ENCODE results near the gene ACSF2. TPM values are rescaled to one million over a fixed set of nuclear protein-coding genes. Genes with fewer than 3 reads are reported as not detected.

The ACSF2 gene
- total RNA-seq, 1 donor from 2014 or later: 22.5 TPM

- intact Hi-C loops (cut with micrococcal nuclease): no loop called here
- DNase-seq (no peak), ATAC-seq (no peak)
Observed at GRCh38 chr17:50458270-50458669, 32.3 kb downstream of the ACSF2 start.

GRCh38 chr17:50458701-50459676 is 33.0 kb downstream of the ACSF2 start:
- intact Hi-C loops (cut with micrococcal nuclease): no loop called here
- no peak for ATAC-seq

GRCh38 chr17:50459756-50460155 is 33.7 kb downstream of the ACSF2 start:
- DNase-seq (no peak), ATAC-seq (no peak)
- intact Hi-C loops (cut with micrococcal nuclease): no loop called here

More at GRCh38 chr17:50458701-50459676, 33.0 kb downstream of the ACSF2 start:
- no peak for DNase-seq

- DNase-seq (no peak), ATAC-seq (no peak)
- intact Hi-C loops (cut with micrococcal nuclease): no loop called here
Observed at GRCh38 chr17:50460831-50461526, 35.0 kb downstream of the ACSF2 start.

- intact Hi-C loops (cut with micrococcal nuclease): no loop called here
- no peak for ATAC-seq
- no peak for DNase-seq
Observed at GRCh38 chr17:50461550-50462132, 35.6 kb downstream of the ACSF2 start.

GRCh38 chr17:50462446-50462845 is 36.4 kb downstream of the ACSF2 start:
- DNase-seq: no peak
- no peak for ATAC-seq
- intact Hi-C loops (cut with micrococcal nuclease): no loop called here

- no peak for DNase-seq
- intact Hi-C loops (cut with micrococcal nuclease): no loop called here
- ATAC-seq: no peak
Observed at GRCh38 chr17:50464121-50464520, 38.1 kb downstream of the ACSF2 start.

- ATAC-seq: no peak
- no peak for DNase-seq
- intact Hi-C loops (cut with micrococcal nuclease): no loop called here
Observed at GRCh38 chr17:50464736-50465135, 38.7 kb downstream of the ACSF2 start.

GRCh38 chr17:50465171-50465570 is 39.2 kb downstream of the ACSF2 start:
- ATAC-seq (no peak), DNase-seq (no peak)
- intact Hi-C loops (cut with micrococcal nuclease): no loop called here

- DNase-seq: no peak
- ATAC-seq: no peak
- intact Hi-C loops (cut with micrococcal nuclease): no loop called here
Observed at GRCh38 chr17:50465635-50466034, 39.6 kb downstream of the ACSF2 start.

- DNase-seq: no peak
- intact Hi-C loops (cut with micrococcal nuclease): no loop called here
- no peak for ATAC-seq
Observed at GRCh38 chr17:50466371-50467113, 40.5 kb downstream of the ACSF2 start.

GRCh38 chr17:50467114-50467854 is 41.3 kb downstream of the ACSF2 start:
- ATAC-seq (no peak), DNase-seq (no peak)
- intact Hi-C loops (cut with micrococcal nuclease): no loop called here

GRCh38 chr17:50467855-50468303 is 41.9 kb downstream of the ACSF2 start:
- DNase-seq (no peak), ATAC-seq (no peak)
- intact Hi-C loops (cut with micrococcal nuclease): no loop called here

- intact Hi-C loops (cut with micrococcal nuclease): no loop called here
- ATAC-seq: peak; percentile 45
Observed at GRCh38 chr17:50468304-50469207, 42.5 kb downstream of the ACSF2 start, which contains the start of gene CHAD. Gene CHAD, minus strand, starts transcription at chr17:50468880. Its CDS starts 67 bp downstream, at chr17:50468813.

GRCh38 chr17:50469208-50469605 is 43.2 kb downstream of the ACSF2 start:
- intact Hi-C loops (cut with micrococcal nuclease): no loop called here
- DNase-seq: no peak
- ATAC-seq: peak; percentile 27

More at GRCh38 chr17:50468304-50469207, 42.5 kb downstream of the ACSF2 start, which contains the start of gene CHAD:
- no peak for DNase-seq

- intact Hi-C loops (cut with micrococcal nuclease): no loop called here
- DNase-seq (no peak), ATAC-seq (no peak)
Observed at GRCh38 chr17:50469671-50470305, 43.8 kb downstream of the ACSF2 start.

- no peak for ATAC-seq
- intact Hi-C loops (cut with micrococcal nuclease): no loop called here
- DNase-seq: no peak
Observed at GRCh38 chr17:50470426-50470825, 44.4 kb downstream of the ACSF2 start.
